GM19043 (cell line): ENCODE measurements around the gene PPFIA1.

Experiments used
- ATAC-seq: cut with Tn5 transposase; IDR thresholded peaks from one replicate; pipeline ENCODE4 v1.9.1; 2021; ENCODE audit warnings: low read depth; ENCODE audit not compliant: unreplicated experiment

PPFIA1 gene

DNA sequence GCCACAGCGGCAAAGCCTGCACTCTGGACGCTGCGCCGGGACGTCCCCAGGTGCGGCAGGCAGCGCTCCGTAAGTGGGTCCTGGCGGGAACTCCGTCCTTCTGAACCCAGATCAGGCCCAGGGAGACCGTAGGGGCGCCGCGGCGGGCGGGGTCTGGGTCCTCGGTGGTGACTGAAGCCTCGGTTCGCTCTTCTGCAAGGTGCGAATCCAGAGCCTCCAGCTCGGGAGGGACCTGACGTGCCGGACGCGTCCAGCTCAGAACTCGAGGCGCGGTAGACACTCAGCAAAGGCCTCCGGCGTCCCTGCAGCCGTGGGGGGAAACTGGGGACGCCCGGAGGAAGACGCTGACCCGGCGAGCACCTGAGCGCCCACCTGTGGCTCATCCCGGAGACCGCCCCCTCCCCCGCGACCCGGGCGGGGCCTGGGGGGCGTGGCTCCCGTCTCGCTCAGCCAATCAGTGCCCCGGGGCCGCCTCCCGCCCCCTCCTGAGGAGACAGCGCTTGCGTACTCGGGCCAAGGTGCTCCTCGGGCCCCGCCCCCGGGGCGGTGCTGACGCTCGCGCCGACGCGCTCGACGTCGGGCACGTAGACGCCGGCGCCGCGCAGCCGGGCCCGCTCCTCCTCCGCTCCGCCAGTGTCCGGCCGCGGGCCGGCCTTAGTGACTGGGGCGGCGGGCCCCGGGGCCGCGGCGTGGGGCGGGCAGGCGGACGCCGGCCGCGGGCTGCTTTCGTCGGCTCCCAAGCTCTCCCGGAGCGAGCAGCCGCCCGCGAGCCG lies at the start of gene PPFIA1:
TSS of gene PPFIA1 (plus strand) at position 587 of the 773 bp plus-strand sequence. CDS start 1,483 bp downstream, outside the sequence.
- ATAC-seq: peak; percentile 91

DNA sequence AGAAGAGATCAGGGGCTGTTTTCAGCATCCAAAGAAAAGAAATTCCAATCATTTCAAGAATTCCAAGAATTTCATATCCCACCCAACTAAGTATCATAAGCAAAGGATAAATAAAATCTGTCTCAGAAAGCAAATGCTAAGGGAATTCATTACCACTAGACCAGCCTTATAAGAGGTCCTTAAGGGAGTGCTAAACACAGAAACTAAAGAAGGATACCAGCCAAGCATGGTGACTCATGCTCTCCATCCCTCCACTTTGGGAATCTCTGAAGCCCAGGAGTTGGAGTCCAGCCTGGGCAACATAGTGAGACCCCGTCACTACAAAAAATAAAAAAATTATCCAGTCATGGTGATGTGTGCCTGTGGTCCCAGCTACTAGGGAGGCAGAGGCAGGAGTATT lies 49.6 kb upstream of the PPFIA1 start:
- no peak for ATAC-seq

DNA sequence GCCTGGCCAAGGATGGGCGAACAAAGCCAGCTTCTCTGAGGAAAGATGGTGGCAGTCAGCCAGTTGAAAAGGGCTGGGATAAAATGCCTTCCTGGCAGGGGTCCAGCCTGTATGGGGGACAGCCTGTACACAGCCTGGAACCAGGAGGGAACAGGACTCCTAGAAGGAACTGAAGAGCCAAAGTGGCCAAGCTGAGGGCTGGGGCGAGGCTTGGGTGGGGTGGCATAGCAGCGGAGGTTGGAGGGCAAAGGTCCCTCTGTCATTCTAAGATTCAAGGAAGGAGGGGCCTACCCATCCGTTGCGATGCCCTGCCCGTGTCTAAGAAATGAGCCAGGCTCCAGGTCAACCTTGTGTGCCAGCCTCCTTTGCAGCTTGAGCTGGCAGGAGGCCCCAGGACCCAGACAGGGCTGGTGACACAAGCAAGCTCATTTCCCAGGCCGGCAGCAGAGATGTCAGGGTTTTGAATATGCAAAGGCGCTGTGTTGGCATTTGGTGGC lies 44.8 kb upstream of the PPFIA1 start:
- ATAC-seq: no peak

DNA sequence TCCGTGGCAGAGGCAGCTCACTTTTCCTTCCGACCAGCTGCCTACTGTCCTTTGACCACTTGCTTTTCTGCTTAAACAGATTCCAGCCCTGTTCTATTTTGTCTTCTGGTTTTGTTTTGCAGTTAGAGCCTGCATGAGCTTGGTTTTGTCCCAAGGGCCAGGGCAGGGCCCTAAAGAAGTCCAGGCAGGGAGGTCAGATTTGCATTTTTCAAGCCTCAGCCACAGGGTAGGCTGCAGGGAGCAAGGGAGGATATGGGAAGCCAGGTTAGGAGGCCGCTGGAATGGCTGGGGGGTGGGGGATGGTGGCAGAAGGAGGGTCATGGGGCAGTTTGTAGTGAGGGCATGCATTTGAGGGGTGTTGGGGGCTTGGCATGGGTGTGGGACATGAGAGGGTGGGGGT lies 44.3 kb upstream of the PPFIA1 start:
- ATAC-seq: no peak

DNA sequence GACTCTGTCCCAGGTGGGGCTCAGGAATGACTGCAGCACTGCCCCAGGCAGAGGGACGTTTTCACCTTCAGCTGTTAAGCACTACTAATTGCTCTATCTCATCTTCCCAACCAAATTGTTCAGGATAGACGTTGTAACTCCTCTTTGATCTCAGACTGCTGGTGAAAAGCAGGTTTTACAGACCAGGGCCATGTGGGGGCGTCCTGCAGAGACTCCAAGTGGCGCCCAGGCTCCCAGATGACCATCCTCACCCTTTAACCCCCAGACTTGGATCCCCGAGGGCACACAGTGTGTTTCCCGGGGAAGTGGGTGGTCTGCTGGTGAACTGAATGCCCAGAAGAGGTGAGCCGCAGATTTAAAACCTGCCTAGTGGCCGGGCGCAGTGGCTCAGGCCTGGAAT lies 43.5 kb upstream of the PPFIA1 start:
- no peak for ATAC-seq

DNA sequence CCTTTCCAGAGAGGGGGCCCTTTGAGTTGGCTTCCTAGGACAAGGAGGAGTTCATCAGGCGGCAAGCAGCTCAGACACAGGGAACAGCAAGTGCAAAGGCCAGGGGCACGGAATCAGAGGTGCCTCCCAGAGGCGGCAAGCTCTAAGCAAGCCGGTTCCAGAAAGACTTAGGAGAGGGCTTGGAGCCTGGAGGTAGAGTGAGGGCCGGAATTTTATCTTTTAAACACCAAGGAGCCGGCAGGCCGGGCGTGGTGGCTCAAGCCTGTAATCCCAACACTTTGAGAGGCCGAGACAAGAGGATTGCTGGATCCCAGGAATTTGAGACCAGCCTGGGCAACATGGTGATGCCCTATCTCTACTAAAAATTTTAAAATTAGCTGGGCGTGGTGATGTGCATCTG lies 40.8 kb upstream of the PPFIA1 start:
- no peak for ATAC-seq

DNA sequence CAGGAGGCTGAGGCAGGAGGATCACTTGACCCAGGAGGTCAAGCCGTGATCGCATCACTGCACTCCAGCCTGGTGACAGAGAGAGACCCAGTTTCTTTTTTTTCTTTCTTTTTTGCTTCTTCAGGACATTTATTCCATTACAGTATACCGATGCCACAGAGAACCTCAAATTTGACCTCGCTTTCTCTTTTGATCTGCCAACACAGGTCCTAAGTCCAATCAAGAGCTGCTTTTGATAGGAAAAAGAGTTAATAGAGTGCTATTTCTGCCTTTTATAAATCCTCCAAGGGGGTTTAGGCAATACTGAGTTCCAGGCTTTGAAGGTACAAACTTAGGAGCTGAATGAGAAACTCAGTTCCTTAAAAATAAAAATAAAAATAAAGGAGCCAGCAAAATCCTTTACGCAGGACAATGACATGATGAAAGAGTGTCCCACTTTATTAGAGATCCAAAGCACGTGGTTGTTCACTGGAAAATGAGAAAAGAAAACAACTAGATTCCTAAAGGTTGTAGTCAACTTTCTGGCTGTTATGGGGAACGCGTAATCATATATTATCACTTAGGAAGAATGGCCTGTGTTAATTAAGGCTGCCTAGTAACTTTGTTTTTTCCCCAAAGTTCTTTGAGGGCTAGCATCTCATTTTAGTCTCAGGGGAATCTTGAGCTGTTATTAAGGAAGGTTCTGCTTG lies 40.2 kb upstream of the PPFIA1 start:
- no peak for ATAC-seq

DNA sequence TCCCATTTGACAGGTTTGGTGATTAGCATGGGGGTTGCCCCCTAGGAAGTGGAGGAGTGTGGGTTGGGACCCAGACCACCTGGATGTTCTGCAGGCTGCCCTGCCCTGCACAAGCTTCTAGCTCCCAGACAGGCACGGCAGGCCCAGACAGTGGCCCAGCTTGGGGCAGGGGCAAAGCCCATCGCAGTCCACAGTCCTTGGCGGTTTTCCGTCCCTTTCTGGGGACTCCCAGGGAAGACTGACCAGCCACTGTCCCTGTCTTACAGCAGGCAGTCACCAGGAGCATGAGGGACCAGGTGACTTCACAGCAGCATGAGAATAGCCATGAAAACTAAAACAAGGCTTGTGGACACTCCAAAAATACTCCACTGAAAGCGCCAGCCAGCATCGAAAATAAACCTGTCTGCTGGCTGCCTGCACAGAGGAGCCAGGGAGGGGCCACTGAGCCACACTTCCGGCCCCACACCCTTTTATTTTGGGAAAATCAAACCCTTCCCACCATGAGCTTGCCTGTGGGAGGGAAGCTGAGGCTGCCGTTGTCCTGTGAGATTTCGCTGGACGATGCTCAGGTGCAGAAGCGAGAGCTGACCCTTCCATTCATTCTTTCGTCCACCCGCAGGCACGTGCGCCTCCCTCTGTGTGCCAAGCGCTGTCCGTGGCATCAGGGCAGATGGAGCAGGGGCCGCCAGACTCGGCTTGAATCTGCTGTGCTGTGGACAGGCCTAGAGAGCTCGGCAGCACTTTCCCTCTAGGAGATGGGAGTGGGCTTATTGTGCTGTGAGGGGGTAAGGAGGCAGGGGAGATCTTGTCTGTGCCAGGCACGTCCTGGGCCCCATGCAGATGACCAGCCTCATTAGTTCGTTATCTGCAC lies 39.4 kb upstream of the PPFIA1 start:
- no peak for ATAC-seq

DNA sequence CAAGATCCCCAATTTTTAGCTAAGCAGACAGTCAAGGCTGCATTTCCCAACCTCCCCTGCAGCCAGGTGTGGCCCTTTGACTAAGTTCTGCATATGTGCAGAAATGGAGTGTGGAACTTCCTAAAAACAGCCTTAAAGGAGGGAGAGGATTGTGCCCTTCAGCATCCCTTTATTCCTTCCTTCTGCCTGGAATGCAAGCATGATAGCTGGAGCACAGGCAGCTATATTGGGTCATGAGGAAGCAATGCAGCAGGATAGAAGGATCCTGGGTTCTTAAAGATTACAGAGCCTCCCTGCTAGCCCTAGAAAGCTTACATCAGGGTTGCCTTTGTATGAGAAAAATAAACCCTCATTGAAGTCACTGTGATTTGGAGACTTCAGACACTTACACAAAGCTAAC lies 37.5 kb upstream of the PPFIA1 start:
- ATAC-seq: no peak

DNA sequence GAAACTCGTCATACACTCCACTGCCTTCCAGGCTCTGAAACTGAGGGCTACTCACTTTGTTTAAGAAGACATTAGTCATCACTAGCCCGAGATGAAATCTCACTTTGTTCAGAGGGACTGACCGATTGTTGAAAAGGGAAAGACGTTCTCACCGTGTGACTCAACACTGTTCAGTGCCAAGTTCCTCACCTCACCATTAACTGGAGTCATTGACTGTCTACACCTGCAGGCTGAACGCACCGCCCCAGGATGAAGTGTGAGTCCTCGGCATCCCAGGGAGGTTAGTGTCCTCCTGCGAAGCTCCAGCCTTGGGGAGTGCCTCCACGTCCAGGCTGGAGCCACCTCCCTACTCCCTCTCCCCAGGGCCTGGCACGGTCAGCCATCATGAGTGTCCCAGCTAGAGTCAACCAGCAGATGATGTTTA lies 37.0 kb upstream of the PPFIA1 start:
- no peak for ATAC-seq

DNA sequence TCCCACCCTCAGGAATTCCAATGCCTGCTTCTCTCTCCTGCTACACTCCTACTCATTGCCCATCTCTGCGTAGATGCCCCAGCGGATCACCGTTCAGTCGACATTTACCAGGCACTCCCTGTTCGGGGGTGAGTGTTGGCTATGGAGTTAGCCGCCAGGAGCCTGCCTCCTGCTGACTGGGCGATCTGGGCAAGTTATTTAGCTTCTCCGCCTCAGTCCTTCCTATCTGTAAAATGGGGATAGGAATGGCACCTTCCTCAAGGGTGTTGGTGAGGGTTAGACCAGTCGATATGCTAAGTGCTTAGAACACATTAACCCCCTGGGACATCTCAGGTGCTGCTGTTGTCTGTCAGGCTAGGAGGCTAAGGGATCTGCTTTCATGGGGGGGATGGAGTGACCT lies 36.5 kb upstream of the PPFIA1 start:
- no peak for ATAC-seq

DNA sequence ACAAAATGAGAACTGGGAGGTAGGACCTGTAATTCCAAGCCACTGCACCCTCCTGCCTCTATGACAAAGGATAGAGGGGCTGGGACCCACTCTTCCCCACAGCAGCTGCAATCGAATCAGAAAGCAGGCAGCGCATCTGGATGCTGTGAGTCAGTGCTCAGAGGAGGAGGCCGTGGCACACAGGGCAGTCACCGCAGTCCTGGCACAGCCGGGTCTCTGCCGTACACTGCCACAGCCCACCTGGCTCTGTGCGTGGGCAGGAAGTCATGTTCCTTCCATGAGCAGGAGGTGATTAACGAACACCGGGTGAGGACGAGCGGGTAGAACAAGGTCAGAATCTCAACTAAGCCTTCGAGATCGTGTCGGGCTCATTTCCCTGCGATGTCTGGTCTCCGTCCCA lies 30.2 kb upstream of the PPFIA1 start:
- no peak for ATAC-seq

DNA sequence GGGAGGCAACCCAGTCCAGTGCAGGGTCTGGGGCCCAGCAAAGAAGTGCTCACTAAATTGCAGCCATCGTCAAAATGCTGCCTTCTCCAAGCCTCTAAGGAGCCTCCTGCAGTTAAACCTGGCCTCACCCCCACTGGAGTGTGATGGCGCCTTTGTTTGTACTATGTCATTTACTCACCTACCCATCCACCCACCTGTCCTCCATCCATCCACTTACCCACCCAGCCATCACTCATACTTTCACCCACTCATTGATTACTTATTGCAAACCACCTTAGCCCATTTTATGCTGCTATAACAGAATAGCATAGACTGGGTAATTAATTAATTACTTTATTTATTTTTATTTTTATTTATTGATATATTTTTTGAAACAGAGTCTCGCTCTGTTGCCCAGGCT lies 28.8 kb upstream of the PPFIA1 start:
- no peak for ATAC-seq

DNA sequence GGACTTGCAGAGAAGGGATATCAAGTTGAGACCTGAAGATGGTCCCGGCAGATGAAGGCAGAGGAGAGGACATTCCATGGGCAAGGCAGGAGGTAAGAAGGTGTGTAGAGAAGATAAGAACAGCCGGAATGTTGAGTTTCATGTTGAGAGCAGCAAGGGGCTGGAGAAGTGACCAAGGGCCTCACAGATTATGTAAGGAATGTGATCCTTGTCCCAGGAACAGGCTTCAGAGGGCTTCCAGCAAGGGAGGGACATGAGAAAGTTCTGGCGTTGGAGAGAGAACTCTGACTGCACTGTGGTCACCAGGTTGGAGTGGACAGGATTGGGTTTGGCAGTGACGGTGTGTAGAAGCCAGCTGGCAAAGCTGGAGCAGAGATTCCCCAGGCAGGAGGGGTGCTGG lies 27.6 kb upstream of the PPFIA1 start:
- ATAC-seq: no peak

DNA sequence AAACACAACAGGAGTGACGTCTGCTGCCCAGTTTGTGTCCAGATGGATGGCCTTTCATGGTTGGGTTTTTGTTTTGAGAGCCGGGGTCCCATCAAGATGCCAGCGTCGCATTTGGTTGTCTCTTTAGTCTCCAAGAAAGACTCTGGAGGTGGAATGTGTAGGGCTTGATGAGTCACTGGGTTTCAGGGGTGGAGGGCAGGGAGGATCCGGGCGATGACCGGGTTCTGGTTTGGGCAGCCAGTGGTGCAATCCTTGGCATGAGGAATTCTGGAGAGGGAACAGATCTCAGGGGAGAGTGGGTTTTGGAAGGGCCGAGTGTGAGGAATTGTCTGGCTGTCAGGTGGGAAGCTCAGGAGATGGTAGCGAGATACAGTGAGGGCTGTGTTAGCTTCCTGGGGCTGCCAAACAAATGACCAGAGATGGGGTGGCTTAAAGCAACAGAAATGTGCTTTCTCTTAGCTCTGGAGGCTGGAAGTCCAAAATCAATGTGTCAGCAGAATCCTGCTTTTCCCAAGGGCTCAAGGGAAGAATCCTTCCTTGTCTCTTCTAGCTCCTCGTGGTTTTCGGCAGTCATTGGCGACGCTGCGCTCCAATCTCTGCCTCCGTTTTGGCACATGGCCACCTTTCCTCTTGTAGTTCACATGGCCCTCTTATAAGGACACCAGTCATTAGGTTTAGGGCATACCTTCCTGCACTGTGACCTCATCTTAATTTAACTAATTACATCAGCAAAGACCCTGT lies 26.4 kb upstream of the PPFIA1 start:
- ATAC-seq: no peak

DNA sequence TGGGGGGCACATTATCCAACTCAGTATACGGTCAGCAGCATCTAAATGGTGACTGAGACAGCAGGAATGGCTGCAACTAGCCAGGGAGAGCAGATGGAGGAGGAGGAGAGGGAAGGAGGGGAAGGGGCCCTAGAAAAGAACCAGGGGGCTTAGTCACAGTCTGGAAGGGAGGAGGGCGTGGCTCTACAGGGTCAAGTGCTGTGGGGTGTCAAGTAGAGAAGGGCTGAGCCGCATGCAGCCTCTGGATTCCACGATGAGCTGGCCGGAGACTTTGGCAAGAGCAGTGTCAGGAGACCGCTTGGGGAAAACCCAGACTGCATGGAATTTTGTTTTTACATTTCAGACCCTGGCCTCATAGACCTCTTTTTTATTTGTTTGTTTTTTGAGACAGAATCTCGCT lies 25.8 kb upstream of the PPFIA1 start:
- no peak for ATAC-seq

DNA sequence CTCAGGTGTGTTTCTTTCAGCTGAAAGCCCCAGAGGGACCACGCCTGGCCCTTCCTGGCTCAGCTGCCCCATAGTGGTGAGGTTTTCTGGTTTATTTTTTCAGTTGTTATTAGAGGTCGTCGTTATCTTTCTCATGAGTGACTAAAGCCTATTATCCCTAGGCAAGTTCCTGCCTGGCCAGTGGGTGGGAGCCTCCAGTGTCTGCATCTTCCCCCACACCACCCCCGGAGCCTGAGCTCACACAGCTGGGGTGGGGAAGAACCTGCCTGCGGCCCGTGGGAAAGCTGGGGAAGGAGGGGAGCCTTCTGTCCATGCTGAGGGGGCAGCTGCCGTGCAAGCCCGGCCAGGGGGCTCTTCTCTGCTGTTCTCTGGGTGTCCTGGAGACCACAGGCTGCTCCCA lies 24.3 kb upstream of the PPFIA1 start:
- ATAC-seq: no peak

DNA sequence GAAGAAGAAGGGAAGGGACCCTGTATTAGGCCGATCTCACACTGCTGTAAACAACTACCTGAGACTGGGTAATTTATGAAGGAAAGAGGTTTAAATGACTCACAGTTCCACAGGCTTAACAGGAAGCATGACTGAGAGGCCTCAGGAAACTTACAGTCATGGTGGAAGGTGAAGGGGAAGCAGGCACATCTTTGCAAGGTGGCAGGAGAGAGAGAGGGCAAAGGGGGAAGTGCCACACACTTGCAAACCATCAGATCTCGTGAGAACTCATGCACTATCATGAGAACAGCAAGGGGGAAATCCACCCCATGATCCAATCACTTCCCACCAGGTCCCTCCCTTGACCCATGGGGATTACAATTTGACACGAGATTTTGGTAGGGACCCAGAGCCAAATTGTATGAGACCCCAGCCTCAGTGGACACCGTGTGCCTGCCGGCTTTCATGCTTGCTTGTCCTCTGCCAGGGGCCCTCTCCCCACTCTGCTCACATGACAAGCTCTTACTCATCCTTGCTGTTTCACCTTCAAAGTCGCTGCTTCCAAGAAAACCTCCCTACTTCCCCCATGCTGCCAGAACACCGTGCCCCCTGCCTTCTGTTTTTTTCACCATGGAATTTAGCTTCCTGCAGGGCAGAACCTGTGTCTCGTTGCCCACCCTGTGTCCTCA lies 23.3 kb upstream of the PPFIA1 start:
- no peak for ATAC-seq

DNA sequence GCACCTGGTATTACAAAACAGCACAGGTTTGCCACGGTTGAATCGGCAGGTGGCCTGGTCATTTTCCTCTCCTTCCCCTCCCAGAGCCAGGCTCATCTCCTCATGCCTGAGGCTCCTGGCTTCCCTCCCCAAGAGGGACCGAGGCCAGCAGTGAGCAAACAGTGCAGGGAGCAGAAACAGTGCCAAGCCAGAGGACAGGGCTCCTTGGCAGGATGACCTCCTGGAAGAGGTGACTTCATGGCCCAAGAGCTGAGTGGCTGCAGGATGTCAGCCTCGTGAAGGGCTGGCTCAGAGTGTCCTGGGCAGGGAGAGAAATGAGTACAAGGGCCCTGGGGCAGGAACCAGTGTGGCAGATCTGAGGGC lies 22.8 kb upstream of the PPFIA1 start:
- no peak for ATAC-seq
